Measurements from ENCODE around the gene UBE2R2. TPM values are rescaled to one million over a fixed set of nuclear protein-coding genes. Genes with fewer than 3 reads are reported as not detected.

Gene UBE2R2
- total and polyA plus RNA-seq, 2 of the 4 experiments (the other 2 are of a cell fraction): 12.7 to 24.8 TPM

DNA sequence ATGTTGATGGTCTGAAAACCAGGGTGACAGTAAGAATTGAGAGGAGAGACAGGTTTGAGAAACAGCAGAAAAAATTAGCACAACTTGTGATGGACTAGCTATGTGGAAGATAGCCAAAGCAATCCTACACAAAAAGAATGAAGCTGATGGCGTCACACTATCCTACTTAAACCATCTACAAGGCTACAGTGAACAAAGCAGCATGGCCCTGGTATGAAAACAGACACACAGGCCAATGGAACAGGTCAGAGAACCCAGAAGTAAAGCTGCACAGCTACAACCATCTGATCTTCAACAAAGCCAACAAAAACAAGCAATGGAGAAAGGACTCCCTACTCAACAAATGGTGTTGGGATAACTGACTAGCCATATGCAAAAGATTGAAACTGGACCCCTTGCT lies 7.5 kb upstream of the UBE2R2 start:
- Histone ChIP-seq H2BK5ac (ENCODE audit: low read depth, low read length, poor library complexity, severe bottlenecking) (no peak overlapping the region), H3K9me3 (ENCODE audit: control insufficient read depth, insufficient read depth, low read length) (no peaks in the 10 kb centered on the region), H2BK15ac (ENCODE audit: low read depth, low read length) (0 out of 3 replicates have a peak overlapping the region, but pooled peaks have one; percentile 59), H3K27me3 (ENCODE audit: control insufficient read depth, insufficient read depth, low read length) (no peaks in the 10 kb centered on the region), H3K14ac (replicated peaks; ENCODE audit: low read depth, low read length) (peak overlapping the region; percentile 5; the same call in 1 of the 2 replicates), H4K20me1 (ENCODE audit: insufficient read depth, low read length) (no peaks in the 10 kb centered on the region), H3K18ac (ENCODE audit: low read depth, low read length) (no peak overlapping the region), H3K27ac (ENCODE audit: insufficient read depth, low read length) (no peak overlapping the region), H3K9me1 (ENCODE audit: insufficient read depth, low read length) (peaks cover 3% of the 10 kb centered on the region; the same call in 1 of the 2 replicates), H4K8ac (ENCODE audit: low read depth in 2 of 2, low read length in 2 of 2) (no peak overlapping the region), H4K5ac (ENCODE audit: low read depth, low read length) (no peak overlapping the region), H3K23ac (ENCODE audit: low read depth, low read length) (peak overlapping the region; percentile 17; the same call in 1 of the 2 replicates), H3K9ac (ENCODE audit: low read depth, low read length) (no peak overlapping the region), H3K4me1 (ENCODE audit: control insufficient read depth, insufficient read depth, low read length) (peaks cover 8% of the 10 kb centered on the region), H2BK120ac (ENCODE audit: low read depth, low read length) (no peak overlapping the region), H2AK5ac (ENCODE audit: low read depth, low read length) (no peak overlapping the region), H3K56ac (ENCODE audit: extremely low read depth, insufficient read depth, low read length) (no peak overlapping the region), H2AK9ac (replicated peaks; ENCODE audit: low read depth, low read length, poor library complexity) (no peak overlapping the region), H3K4me2 (ENCODE audit: low read depth, low read length) (no peak overlapping the region), H2BK20ac (ENCODE audit: low read depth, low read length) (no peak overlapping the region), H3K4me3 (ENCODE audit: insufficient read depth, low read depth, low read length) (no peak overlapping the region), H3K79me1 (ENCODE audit: low read depth in 1 of 2, low read length in 2 of 2) (peaks cover 0 to 7% of the 10 kb centered on the region in 2 experiments; a peak in 2 of 4 replicates), H2AFZ (replicated peaks; ENCODE audit: low read length, poor library complexity) (no peak overlapping the region), H3K36me3 (ENCODE audit: control insufficient read depth, insufficient read depth, low read length) (no peaks in the 10 kb centered on the region), H4K91ac (ENCODE audit: insufficient read depth, low read depth, low read length) (no peak overlapping the region), H3K4ac (ENCODE audit: low read depth, low read length) (no peak overlapping the region)
- ATAC-seq (ENCODE audit: low read depth) (no peak), DNase-seq (peak; percentile 25)
- no CpG with 5 or more reads among the region's 1 CpG for WGBS, 2 experiments (ENCODE audit: extremely low coverage in 2 of 2, insufficient read length in 1 of 2)
- in situ Hi-C loops (cut with MboI; ENCODE audit: low sequenced_read_pairs) (no loop called here), dilution Hi-C loops (cut with HindIII; ENCODE audit: low sequenced_read_pairs, unreplicated experiment) (no loop called here), intact Hi-C loops (cut with micrococcal nuclease) (no loop called here)
- CTCF ChIA-PET: no interaction called here
- POLR2A ChIA-PET (ENCODE audit: unreplicated experiment): no interaction called here
- TF ChIP-seq, protein P1, sequence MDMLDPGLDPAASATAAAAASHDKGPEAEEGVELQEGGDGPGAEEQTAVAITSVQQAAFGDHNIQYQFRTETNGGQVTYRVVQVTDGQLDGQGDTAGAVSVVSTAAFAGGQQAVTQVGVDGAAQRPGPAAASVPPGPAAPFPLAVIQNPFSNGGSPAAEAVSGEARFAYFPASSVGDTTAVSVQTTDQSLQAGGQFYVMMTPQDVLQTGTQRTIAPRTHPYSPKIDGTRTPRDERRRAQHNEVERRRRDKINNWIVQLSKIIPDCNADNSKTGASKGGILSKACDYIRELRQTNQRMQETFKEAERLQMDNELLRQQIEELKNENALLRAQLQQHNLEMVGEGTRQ (IDR thresholded peaks at IDR 0.05; ENCODE audit: low read depth, low read length): no peak
- no peak for TF ChIP-seq RCOR1 (IDR thresholded peaks at IDR 0.05; ENCODE audit: insufficient replicate concordance, low read length)
- TF ChIP-seq SMC3 (IDR thresholded peaks at IDR 0.05; ENCODE audit: low read depth, low read length): no peak
- TF ChIP-seq, protein P2, sequence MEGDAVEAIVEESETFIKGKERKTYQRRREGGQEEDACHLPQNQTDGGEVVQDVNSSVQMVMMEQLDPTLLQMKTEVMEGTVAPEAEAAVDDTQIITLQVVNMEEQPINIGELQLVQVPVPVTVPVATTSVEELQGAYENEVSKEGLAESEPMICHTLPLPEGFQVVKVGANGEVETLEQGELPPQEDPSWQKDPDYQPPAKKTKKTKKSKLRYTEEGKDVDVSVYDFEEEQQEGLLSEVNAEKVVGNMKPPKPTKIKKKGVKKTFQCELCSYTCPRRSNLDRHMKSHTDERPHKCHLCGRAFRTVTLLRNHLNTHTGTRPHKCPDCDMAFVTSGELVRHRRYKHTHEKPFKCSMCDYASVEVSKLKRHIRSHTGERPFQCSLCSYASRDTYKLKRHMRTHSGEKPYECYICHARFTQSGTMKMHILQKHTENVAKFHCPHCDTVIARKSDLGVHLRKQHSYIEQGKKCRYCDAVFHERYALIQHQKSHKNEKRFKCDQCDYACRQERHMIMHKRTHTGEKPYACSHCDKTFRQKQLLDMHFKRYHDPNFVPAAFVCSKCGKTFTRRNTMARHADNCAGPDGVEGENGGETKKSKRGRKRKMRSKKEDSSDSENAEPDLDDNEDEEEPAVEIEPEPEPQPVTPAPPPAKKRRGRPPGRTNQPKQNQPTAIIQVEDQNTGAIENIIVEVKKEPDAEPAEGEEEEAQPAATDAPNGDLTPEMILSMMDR (conservative IDR thresholded peaks at IDR 0.05; ENCODE audit: low read depth, low read length): no peak
- no peak for TF ChIP-seq RFX5 (IDR thresholded peaks at IDR 0.05; ENCODE audit: low read depth, low read length)
- TF ChIP-seq RAD21 (IDR thresholded peaks at IDR 0.05; ENCODE audit: low read length): no peak
- TF ChIP-seq FOS (IDR thresholded peaks at IDR 0.05; ENCODE audit: low read depth, low read length): no peak
- no peak for TF ChIP-seq CEBPB (IDR thresholded peaks at IDR 0.05; ENCODE audit: low read depth, low read length)
- TF ChIP-seq MAZ (IDR thresholded peaks at IDR 0.05; ENCODE audit: borderline replicate concordance, low read depth, low read length): no peak
- TF ChIP-seq BHLHE40 (IDR thresholded peaks at IDR 0.05; ENCODE audit: low read depth, low read length): no peak
- TF ChIP-seq MXI1 (IDR thresholded peaks at IDR 0.05; ENCODE audit: borderline replicate concordance, low read depth, low read length): no peak
- no peak for TF ChIP-seq MAFK (IDR thresholded peaks at IDR 0.05; ENCODE audit: low read depth, low read length)
- TF ChIP-seq, protein P3, sequence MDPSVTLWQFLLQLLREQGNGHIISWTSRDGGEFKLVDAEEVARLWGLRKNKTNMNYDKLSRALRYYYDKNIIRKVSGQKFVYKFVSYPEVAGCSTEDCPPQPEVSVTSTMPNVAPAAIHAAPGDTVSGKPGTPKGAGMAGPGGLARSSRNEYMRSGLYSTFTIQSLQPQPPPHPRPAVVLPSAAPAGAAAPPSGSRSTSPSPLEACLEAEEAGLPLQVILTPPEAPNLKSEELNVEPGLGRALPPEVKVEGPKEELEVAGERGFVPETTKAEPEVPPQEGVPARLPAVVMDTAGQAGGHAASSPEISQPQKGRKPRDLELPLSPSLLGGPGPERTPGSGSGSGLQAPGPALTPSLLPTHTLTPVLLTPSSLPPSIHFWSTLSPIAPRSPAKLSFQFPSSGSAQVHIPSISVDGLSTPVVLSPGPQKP (IDR thresholded peaks at IDR 0.05; ENCODE audit: borderline replicate concordance, low read depth, low read length): no peak
- TF ChIP-seq POLR2A (IDR thresholded peaks at IDR 0.05; ENCODE audit: low read depth, low read length): no peak
- TF ChIP-seq NFE2L2 (IDR thresholded peaks at IDR 0.05; ENCODE audit: low read depth, low read length): no peak
- no peak for TF ChIP-seq CHD1 (IDR thresholded peaks at IDR 0.05; ENCODE audit: low read depth, low read length)
- no TSS peak for BruUV-seq (replicated peaks)
